Gastroesophageal sphincter (tissue), 4 donors: ENCODE results near the gene PTPRK. TPM values are rescaled to one million over a fixed set of nuclear protein-coding genes. Genes with fewer than 3 reads are reported as not detected.

ENCODE experiments used
- ATAC-seq: fragments of 150-250 bp; one replicate; pipeline ENCODE4 v1.9.1; 2016; ENCODE audit warnings: mild to moderate bottlenecking, moderate library complexity
- H3K27ac ChIP-seq, 4 donors: fragments of 200-600 bp; sonication (generic) in 3 of 4; 1 replicate in 3 of 4; 2 replicates in 1 of 4; pipeline ENCODE4 v1.5.1; 2016 to 2019
- H3K27me3 ChIP-seq: fragments of 200-600 bp; sonication (generic); one replicate; pipeline ENCODE4 v1.5.1; 2019
- H3K36me3 ChIP-seq, 2 donors: fragments of 200-600 bp; sonication (generic); one replicate each; pipeline ENCODE4 v1.5.1; 2019; ENCODE audit warnings: control low read depth in 1 of 2
- H3K4me1 ChIP-seq, 3 donors: fragments of 200-600 bp; sonication (generic); 1 replicate in 2 of 3; 2 replicates in 1 of 3; pipeline ENCODE4 v1.5.1; 2016 to 2019; ENCODE audit warnings: control low read depth in 2 of 3
- H3K4me3 ChIP-seq, 2 donors: fragments of 200-600 bp; sonication (generic); one replicate each; pipeline ENCODE4 v1.5.1; 2019; ENCODE audit warnings: mild to moderate bottlenecking in 1 of 2, moderate library complexity in 1 of 2
- H3K9me3 ChIP-seq, 3 donors: fragments of 200-600 bp; sonication (generic); one replicate each; pipeline ENCODE4 v1.5.1; 2017 to 2019; ENCODE audit warnings: control low read depth in 2 of 3
- CTCF ChIP-seq, 4 experiments: fragments of 200-600 bp in 2 of 4; fragments of 450-650 bp in 2 of 4; sonication (generic) in 1 of 4; IDR thresholded peaks; one replicate each; pipeline ENCODE4 v1.5.1; 2017 to 2019; ENCODE audit warnings: antibody characterized with exemption in 4 of 4, mild to moderate bottlenecking in 2 of 4, moderate library complexity in 2 of 4
- EP300 ChIP-seq: sonication (generic); formaldehyde crosslinking; IDR thresholded peaks from one replicate; pipeline ENCODE4 v1.6.1; 2017; ENCODE audit warnings: antibody characterized with exemption, mild to moderate bottlenecking
- POLR2A ChIP-seq, 2 donors: fragments of 450-650 bp; IDR thresholded peaks; one replicate each; pipeline ENCODE4 v1.6.1; 2017; ENCODE audit warnings: antibody characterized with exemption in 2 of 2, mild to moderate bottlenecking in 2 of 2, moderate library complexity in 1 of 2
- POLR2AphosphoS5 ChIP-seq: sonication (generic); formaldehyde crosslinking; IDR thresholded peaks from one replicate; pipeline ENCODE4 v1.6.1; 2017; ENCODE audit warnings: antibody characterized with exemption
- WGBS, 2 donors: methylation state at CpG; one replicate each; pipeline ENCODE4 v1.1.5; 2018; ENCODE audit warnings: low coverage in 1 of 2; 5-methylcytosine and 5-hydroxymethylcytosine counted together
- total RNA-seq, 4 donors: library from RNA; depleted of rRNA; stranded (reverse); fragments of >200 nt; gene quantifications; one replicate each; pipeline ENCODE4 v1.1.0, GENCODE V29; 2016

Gene PTPRK
- total RNA-seq, 4 donors from 2014 or later = 42.0 to 47.6 (median 45.8) TPM

DNA sequence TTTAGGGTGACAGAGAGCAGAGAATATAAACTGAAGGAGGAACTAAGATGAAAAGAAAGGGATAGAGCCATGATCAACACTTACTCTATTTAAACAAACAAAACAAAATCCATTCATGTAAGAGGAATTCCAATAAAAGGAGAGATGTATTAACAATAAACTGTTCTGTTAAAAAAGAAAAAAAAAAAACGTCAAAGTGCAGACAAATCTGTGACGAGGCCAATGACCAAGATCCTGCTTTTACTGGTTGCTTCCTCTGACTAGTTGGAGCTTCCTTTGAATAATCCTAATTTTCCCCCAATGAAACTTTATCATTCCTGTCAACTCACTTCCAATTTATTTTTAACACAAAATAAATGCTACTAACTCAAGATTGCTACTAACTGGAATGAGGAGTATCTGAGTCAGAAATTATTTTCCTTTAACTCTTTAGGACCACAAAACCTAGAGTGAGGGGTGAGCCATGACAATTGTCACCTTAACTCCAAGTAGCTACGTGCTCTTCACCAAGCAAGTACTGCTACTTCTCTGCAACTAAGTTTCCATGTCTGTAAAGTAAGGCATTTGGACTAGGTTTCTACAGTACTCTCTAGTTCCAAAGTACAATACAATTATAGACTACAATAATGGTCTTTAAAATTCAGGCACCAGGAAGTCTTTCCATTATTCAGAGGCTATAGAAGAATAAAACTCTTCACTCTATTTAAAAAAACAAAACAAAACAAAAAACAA, 152.0 kb downstream of the PTPRK start:
- no peak for ATAC-seq
- Histone ChIP-seq H3K27me3 (no peaks in the 10 kb centered on the region), H3K27ac (no peak overlapping the region), H3K9me3 (no peaks in the 10 kb centered on the region), H3K36me3 (no peaks in the 10 kb centered on the region), H3K4me3 (no peak overlapping the region), H3K4me1 (peaks cover 0 to 30% (median 4%) of the 10 kb centered on the region in 3 donors)
- WGBS, 2 donors = 48 to 84% methylated on average over 3 of the region's 3 CpGs
- no peak for TF ChIP-seq CTCF (IDR thresholded peaks at IDR 0.05)
- TF ChIP-seq POLR2A (IDR thresholded peaks at IDR 0.05) = no peak
- no peak for TF ChIP-seq POLR2AphosphoS5
- TF ChIP-seq EP300 = no peak

GRCh38 chr6:128367437-128367836, 153.0 kb downstream of the PTPRK start:
- Histone ChIP-seq H3K36me3 (no peaks in the 10 kb centered on the region), H3K27ac (no peak overlapping the region), H3K4me1 (peaks cover 0 to 37% (median 4%) of the 10 kb centered on the region in 3 donors), H3K9me3 (no peaks in the 10 kb centered on the region), H3K4me3 (no peak overlapping the region), H3K27me3 (no peaks in the 10 kb centered on the region)
- TF ChIP-seq CTCF (IDR thresholded peaks at IDR 0.05) = no peak
- no peak for TF ChIP-seq POLR2AphosphoS5
- TF ChIP-seq POLR2A (IDR thresholded peaks at IDR 0.05) = no peak
- no peak for TF ChIP-seq EP300
- no peak for ATAC-seq
- WGBS, 2 donors = 57 to 67% methylated on average over 4 of the region's 4 CpGs

GRCh38 chr6:128365520-128366160, 154.8 kb downstream of the PTPRK start:
- Histone ChIP-seq H3K36me3 (no peaks in the 10 kb centered on the region), H3K4me3 (no peak overlapping the region), H3K4me1 (peaks cover 0 to 32% (median 4%) of the 10 kb centered on the region in 3 donors), H3K27ac (no peak overlapping the region), H3K27me3 (no peaks in the 10 kb centered on the region), H3K9me3 (no peaks in the 10 kb centered on the region)
- WGBS, 2 donors = 86 to 100% methylated on average over 3 of the region's 3 CpGs
- TF ChIP-seq POLR2AphosphoS5 (no peak), EP300 (no peak), CTCF (IDR thresholded peaks at IDR 0.05) (no peak), POLR2A (IDR thresholded peaks at IDR 0.05) (no peak)
- ATAC-seq = no peak

- H3K27me3 ChIP-seq = no peaks in the 10 kb centered on the region
- TF ChIP-seq POLR2AphosphoS5 = no peak
- no peak for TF ChIP-seq EP300
- TF ChIP-seq CTCF (IDR thresholded peaks at IDR 0.05) = no peak
- TF ChIP-seq POLR2A (IDR thresholded peaks at IDR 0.05) = no peak
- H3K4me3 ChIP-seq = no peak overlapping the region
- H3K36me3 ChIP-seq = no peaks in the 10 kb centered on the region
- peaks cover 0 to 25% (median under 1%) of the 10 kb centered on the region in 3 donors for H3K4me1 ChIP-seq
- no peaks in the 10 kb centered on the region for H3K9me3 ChIP-seq
- 60 to 71% methylated on average over 3 of the region's 3 CpGs for WGBS, 2 donors
- ATAC-seq = no peak
- no peak overlapping the region for H3K27ac ChIP-seq
These were observed 155.5 kb downstream of the PTPRK start for GRCh38 chr6:128364766-128365519.
